Ascending aorta (tissue), 2 donors: ENCODE results near the gene CASP12. TPM values are rescaled to one million over a fixed set of nuclear protein-coding genes. Genes with fewer than 3 reads are reported as not detected.

Experiments
- DNase-seq, 2 donors: peaks; one replicate each; pipeline ENCODE4 v3.0.0-alpha.2; 2019; ENCODE audit warnings: low spot score in 2 of 2
- H3K27ac ChIP-seq, 2 donors: fragments of 200-600 bp; sonication (generic); one replicate each; pipeline ENCODE4 v1.5.1; 2016 to 2017; ENCODE audit warnings: mild to moderate bottlenecking in 1 of 2
- H3K27me3 ChIP-seq: fragments of 200-600 bp; sonication (generic); one replicate; pipeline ENCODE4 v1.5.1; 2017
- H3K36me3 ChIP-seq, 2 donors: fragments of 200-600 bp; sonication (generic); one replicate each; pipeline ENCODE4 v1.5.1; 2016
- H3K4me1 ChIP-seq, 2 donors: fragments of 200-600 bp; sonication (generic); one replicate each; pipeline ENCODE4 v1.5.1; 2016 to 2017; ENCODE audit warnings: mild to moderate bottlenecking in 1 of 2
- H3K4me3 ChIP-seq, 2 donors: fragments of 200-600 bp; sonication (generic); one replicate each; pipeline ENCODE4 v1.5.1; 2016 to 2017; ENCODE audit warnings: mild to moderate bottlenecking in 1 of 2
- H3K9me3 ChIP-seq, 2 donors: fragments of 200-600 bp; sonication (generic); one replicate each; pipeline ENCODE4 v1.5.1; 2016
- CTCF ChIP-seq, 3 experiments: fragments of 200-600 bp in 2 of 3; fragments of 450-650 bp in 1 of 3; sonication (generic) in 2 of 3; IDR thresholded peaks; one replicate each; pipeline ENCODE4 v1.5.1; 2016 to 2019; ENCODE audit warnings: antibody characterized with exemption in 3 of 3, mild to moderate bottlenecking in 1 of 3, moderate library complexity in 1 of 3
- intact Hi-C: fragments of 100-400 bp; cut with DNase I; formaldehyde crosslinking; loops from one replicate; pipeline ENCODE4 v1.15.1; 2023
- total RNA-seq: library from RNA; depleted of rRNA; stranded (reverse); fragments of >200 nt; gene quantifications from one replicate; pipeline ENCODE4 v1.1.0, GENCODE V29; 2016

Gene CASP12
- total RNA-seq, 1 donor from 2014 or later, result 5.6 TPM

DNA sequence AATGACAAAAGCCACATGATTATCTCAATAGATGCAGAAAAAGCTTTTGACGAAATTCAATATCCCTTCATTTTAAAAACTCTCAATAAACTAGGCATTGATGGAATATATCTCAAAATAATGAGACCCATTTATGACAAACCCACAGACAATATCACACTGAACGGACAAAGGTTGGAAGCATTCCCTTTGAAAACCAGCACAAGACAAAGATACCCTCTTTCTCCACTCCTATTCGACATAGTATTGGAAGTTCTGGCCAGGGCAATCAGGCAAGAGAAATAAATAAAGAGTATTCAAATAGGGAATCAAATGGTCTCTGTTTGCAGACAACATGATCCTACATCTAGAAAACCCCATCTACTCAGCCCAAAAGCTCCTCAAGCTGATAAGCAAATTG is 52.0 kb downstream of the CASP12 start:
- no peaks in the 10 kb centered on the region for H3K4me1 ChIP-seq
- intact Hi-C loops, result no loop called here
- TF ChIP-seq CTCF (IDR thresholded peaks at IDR 0.05), result no peak
- no peak for DNase-seq
- peaks cover 0 to 5% of the 10 kb centered on the region in 2 donors for H3K9me3 ChIP-seq
- no peak overlapping the region for H3K4me3 ChIP-seq
- no peaks in the 10 kb centered on the region for H3K36me3 ChIP-seq
- H3K27ac ChIP-seq, result no peak overlapping the region
- no peaks in the 10 kb centered on the region for H3K27me3 ChIP-seq

GRCh38 chr11:104844451-104844850 is 53.8 kb downstream of the CASP12 start:
- H3K27ac ChIP-seq, result no peak overlapping the region
- no peaks in the 10 kb centered on the region for H3K36me3 ChIP-seq
- no peak for TF ChIP-seq CTCF (IDR thresholded peaks at IDR 0.05)
- intact Hi-C loops, result no loop called here
- H3K4me3 ChIP-seq, result no peak overlapping the region
- DNase-seq, result no peak
- no peaks in the 10 kb centered on the region for H3K4me1 ChIP-seq
- no peaks in the 10 kb centered on the region for H3K27me3 ChIP-seq
- peaks cover 0 to 5% of the 10 kb centered on the region in 2 donors for H3K9me3 ChIP-seq

DNA sequence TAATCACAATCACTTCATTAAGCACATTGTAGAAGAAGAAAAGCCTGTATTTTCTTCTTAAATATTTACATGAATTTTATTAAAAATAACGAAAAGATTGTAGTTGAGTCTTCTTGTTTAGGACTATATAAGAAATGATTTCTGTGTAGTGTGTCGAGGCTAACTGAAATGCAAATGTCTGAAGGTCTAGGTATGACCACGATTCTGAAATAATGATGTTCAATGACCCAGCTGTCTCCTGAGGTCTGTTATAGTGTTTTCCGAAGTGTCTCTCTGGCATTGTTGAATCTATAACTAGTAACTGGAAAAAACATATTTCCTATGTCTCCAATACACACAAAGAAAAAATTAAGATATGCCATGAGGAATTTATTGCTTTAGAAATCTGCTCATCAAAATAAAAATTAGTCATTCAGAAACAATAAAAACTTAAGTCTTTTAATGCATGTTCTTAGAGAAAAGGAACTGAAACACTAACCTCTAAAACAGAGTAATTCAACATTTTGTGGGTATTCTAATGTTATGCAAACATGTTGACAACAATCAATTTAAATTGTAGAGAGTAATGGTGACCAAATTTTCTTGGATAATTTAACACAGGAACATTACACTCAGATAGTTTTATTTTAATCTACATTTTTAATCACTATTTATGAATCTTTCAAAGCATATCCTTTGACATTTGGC is 55.0 kb downstream of the CASP12 start:
- H3K9me3 ChIP-seq, result peaks cover 0 to 12% of the 10 kb centered on the region in 2 donors
- H3K36me3 ChIP-seq, result no peaks in the 10 kb centered on the region
- intact Hi-C loops, result no loop called here
- no peak for DNase-seq
- H3K4me3 ChIP-seq, result no peak overlapping the region
- H3K27ac ChIP-seq, result no peak overlapping the region
- no peaks in the 10 kb centered on the region for H3K27me3 ChIP-seq
- TF ChIP-seq CTCF (IDR thresholded peaks at IDR 0.05), result no peak
- H3K4me1 ChIP-seq, result no peaks in the 10 kb centered on the region

DNA sequence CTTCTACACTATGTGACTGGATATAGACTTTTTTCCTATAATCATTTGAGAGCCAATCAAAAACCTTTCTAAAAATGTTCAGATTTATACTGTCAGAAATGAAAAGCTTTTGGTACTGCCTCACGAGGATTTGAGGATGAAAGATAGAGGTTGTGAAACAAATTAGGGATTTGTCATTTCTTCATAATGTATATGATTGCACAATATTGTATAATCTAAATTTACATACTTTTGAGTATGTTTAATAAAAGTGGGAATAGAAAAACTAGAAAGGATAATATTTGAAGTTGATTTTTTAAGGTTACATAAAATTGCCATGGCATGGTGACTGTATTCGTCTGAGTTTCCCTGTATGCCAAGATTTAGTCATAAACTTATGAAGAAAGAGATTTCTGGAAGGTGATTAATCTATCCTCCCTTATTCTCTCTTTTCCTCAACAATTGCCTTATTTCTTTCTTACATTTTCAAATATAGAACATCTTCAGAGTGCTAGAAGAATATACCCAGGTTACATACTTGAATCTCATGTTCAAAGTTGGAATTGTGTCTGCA is 56.2 kb downstream of the CASP12 start:
- TF ChIP-seq CTCF (IDR thresholded peaks at IDR 0.05), result no peak
- Histone ChIP-seq H3K4me3 (no peak overlapping the region), H3K27me3 (no peaks in the 10 kb centered on the region), H3K36me3 (no peaks in the 10 kb centered on the region), H3K9me3 (peaks cover 0 to 12% of the 10 kb centered on the region in 2 donors), H3K4me1 (no peaks in the 10 kb centered on the region), H3K27ac (no peak overlapping the region)
- no peak for DNase-seq
- intact Hi-C loops, result no loop called here

DNA sequence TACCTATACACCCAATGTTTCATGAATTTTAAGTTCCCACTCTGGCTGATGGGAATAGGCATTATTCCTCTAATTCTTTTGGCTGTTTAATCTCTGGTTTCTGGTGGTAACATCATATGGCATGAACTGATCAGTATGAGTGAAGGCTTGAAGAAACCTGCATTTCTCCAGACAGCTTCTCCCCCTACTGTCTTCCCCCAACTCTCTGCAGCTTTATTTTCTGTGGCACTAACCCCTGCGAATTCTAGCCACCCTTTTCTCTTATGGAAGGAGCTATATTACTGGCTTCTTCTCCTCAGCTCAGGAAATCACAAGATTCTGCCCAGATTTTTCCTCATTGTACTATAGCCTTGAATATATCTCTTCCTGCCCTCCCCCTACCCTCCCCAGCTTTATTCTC is 57.1 kb downstream of the CASP12 start:
- Histone ChIP-seq H3K4me3 (no peak overlapping the region), H3K9me3 (peaks cover 0 to 7% of the 10 kb centered on the region in 2 donors), H3K4me1 (no peaks in the 10 kb centered on the region), H3K27ac (no peak overlapping the region), H3K36me3 (no peaks in the 10 kb centered on the region), H3K27me3 (no peaks in the 10 kb centered on the region)
- intact Hi-C loops, result no loop called here
- no peak for DNase-seq
- no peak for TF ChIP-seq CTCF (IDR thresholded peaks at IDR 0.05)
